NCI-H446 treated with DMSO at 0.1 percent for 48 hours (cell line): ENCODE results near the gene TXLNG.
A peak's percentile ranks its signal among the peaks of the same experiment; 100 is the strongest.
"Not testable (repeated sequence)": the region's sequence is repeated elsewhere in the genome, so short reads cannot be mapped to it uniquely, and the experiment has no call there.

ENCODE experiments used
- DNase-seq: peaks from one replicate; lab custom pipeline; 2025; lab: John Stamatoyannopoulos, UW

TXLNG gene

GRCh38 chrX:16839219-16839851 lies 53.1 kb downstream of the TXLNG start:
- DNase-seq: no peak

GRCh38 chrX:16839852-16840460 lies 53.7 kb downstream of the TXLNG start:
- no peak for DNase-seq

- DNase-seq: no peak
These were observed 56.4 kb downstream of the TXLNG start for GRCh38 chrX:16842684-16843083.

GRCh38 chrX:16843208-16843909 lies 57.1 kb downstream of the TXLNG start:
- DNase-seq: no peak

GRCh38 chrX:16845686-16846085 lies 59.4 kb downstream of the TXLNG start:
- DNase-seq: no peak

- no peak for DNase-seq
These were observed 62.3 kb downstream of the TXLNG start for GRCh38 chrX:16848541-16848940.

GRCh38 chrX:16851421-16851820 lies 65.2 kb downstream of the TXLNG start:
- DNase-seq: no peak

- no peak for DNase-seq
These were observed 65.6 kb downstream of the TXLNG start for GRCh38 chrX:16851827-16852226.

- DNase-seq: no peak
These were observed 66.4 kb downstream of the TXLNG start for GRCh38 chrX:16852617-16853179.

GRCh38 chrX:16853537-16853936 lies 67.3 kb downstream of the TXLNG start:
- DNase-seq: no peak

- no peak for DNase-seq
These were observed 69.3 kb downstream of the TXLNG start for GRCh38 chrX:16855363-16856075.

- not testable (repeated sequence) for DNase-seq
These were observed 69.8 kb downstream of the TXLNG start for GRCh38 chrX:16856076-16856404.

- DNase-seq: no peak
These were observed 70.5 kb downstream of the TXLNG start for GRCh38 chrX:16856744-16857143.

- no peak for DNase-seq
These were observed 76.6 kb downstream of the TXLNG start for GRCh38 chrX:16862829-16863228.

- DNase-seq: no peak
These were observed 81.7 kb downstream of the TXLNG start for GRCh38 chrX:16867947-16868346.

GRCh38 chrX:16868920-16869319 lies 82.7 kb downstream of the TXLNG start:
- no peak for DNase-seq

- no peak for DNase-seq
These were observed 83.3 kb downstream of the TXLNG start for GRCh38 chrX:16869393-16870094.

GRCh38 chrX:16870095-16870861 lies 84.0 kb downstream of the TXLNG start, which contains the start of gene RBBP7:
TSS of gene RBBP7 (minus strand) at chrX:16870362. CDS start at chrX:16870053, 309 bp downstream.
- DNase-seq: peak; percentile 77

GRCh38 chrX:16870862-16871815 lies 84.9 kb downstream of the TXLNG start:
- DNase-seq: peak; percentile 2

- no peak for DNase-seq
These were observed 86.8 kb downstream of the TXLNG start for GRCh38 chrX:16873106-16873505.
